Mesenchymal stem cell (in vitro differentiated cells and primary cell): ENCODE results near the gene FBXL13.

Experiments used
- DNase-seq: peaks from one replicate; pipeline ENCODE4 v3.0.0-alpha.2; 2013
- H2AFZ ChIP-seq: one replicate; pipeline ENCODE4 v1.6.1; 2013; ENCODE audit warnings: low read depth, mild to moderate bottlenecking, control low read depth, inconsistent platforms, low read length, moderate library complexity
- H2AK5ac ChIP-seq: 2 replicates; pipeline ENCODE4 v1.6.1; 2013; ENCODE audit warnings: low read length, moderate library complexity, mild to moderate bottlenecking, inconsistent platforms; ENCODE audit not compliant: severe bottlenecking
- H2BK120ac ChIP-seq: one replicate; pipeline ENCODE4 v1.6.1; 2013; ENCODE audit warnings: low read depth, mild to moderate bottlenecking, inconsistent platforms, low read length, moderate library complexity
- H2BK12ac ChIP-seq, 2 experiments: one replicate each; pipeline ENCODE4 v1.6.1; 2013; ENCODE audit warnings: inconsistent platforms in 2 of 2, low read length in 2 of 2, mild to moderate bottlenecking in 2 of 2, moderate library complexity in 2 of 2, control low read depth in 1 of 2
- H2BK15ac ChIP-seq: one replicate; pipeline ENCODE4 v1.6.1; 2013; ENCODE audit warnings: mild to moderate bottlenecking, low read depth, inconsistent platforms; ENCODE audit not compliant: poor library complexity, severe bottlenecking
- H2BK5ac ChIP-seq: 2 replicates; pipeline ENCODE4 v1.6.1; 2013; ENCODE audit warnings: low read depth, mild to moderate bottlenecking, low read length, control low read depth, inconsistent platforms; ENCODE audit not compliant: poor library complexity, severe bottlenecking
- H3K14ac ChIP-seq, 2 experiments: one replicate each; pipeline ENCODE4 v1.6.1; 2013; ENCODE audit warnings: inconsistent platforms in 2 of 2, low read length in 2 of 2, control low read depth in 1 of 2, mild to moderate bottlenecking in 1 of 2, moderate library complexity in 1 of 2
- H3K18ac ChIP-seq, 2 experiments: one replicate each; pipeline ENCODE4 v1.6.1; 2013; ENCODE audit warnings: inconsistent platforms in 2 of 2, low read length in 2 of 2, control low read depth in 1 of 2, low read depth in 1 of 2, mild to moderate bottlenecking in 1 of 2
- H3K23ac ChIP-seq, 2 experiments: one replicate each; pipeline ENCODE4 v1.6.1; 2013; ENCODE audit warnings: inconsistent platforms in 2 of 2, low read length in 2 of 2, mild to moderate bottlenecking in 2 of 2, moderate library complexity in 2 of 2, control low read depth in 1 of 2
- H3K27ac ChIP-seq: 2 replicates; pipeline ENCODE4 v1.5.1; 2013; ENCODE audit warnings: mild to moderate bottlenecking, moderate library complexity, low read length, control low read depth, inconsistent platforms; ENCODE audit not compliant: poor library complexity, severe bottlenecking
- H3K27me3 ChIP-seq, 2 experiments: 2 replicates each; pipeline versions ENCODE4 v1.6.1 to v1.7.0; 2013; ENCODE audit warnings: low read length in 2 of 2, mild to moderate bottlenecking in 2 of 2, moderate library complexity in 2 of 2, control low read depth in 1 of 2, inconsistent platforms in 1 of 2; ENCODE audit not compliant: control insufficient read depth in 1 of 2, insufficient read depth in 1 of 2
- H3K36me3 ChIP-seq, 2 experiments: 2 replicates each; pipeline versions ENCODE4 v1.6.1 to v1.7.0; 2013; ENCODE audit warnings: low read length in 2 of 2, control low read depth in 1 of 2, inconsistent platforms in 1 of 2, low read depth in 1 of 2, mild to moderate bottlenecking in 1 of 2; ENCODE audit not compliant: insufficient read depth in 2 of 2, control insufficient read depth in 1 of 2
- H3K4ac ChIP-seq, 2 experiments: one replicate each; pipeline ENCODE4 v1.6.1; 2013; ENCODE audit warnings: inconsistent platforms in 2 of 2, low read length in 2 of 2, mild to moderate bottlenecking in 2 of 2, moderate library complexity in 2 of 2, control low read depth in 1 of 2, low read depth in 1 of 2
- H3K4me1 ChIP-seq: 2 replicates; pipeline ENCODE4 v1.6.1; 2013; ENCODE audit warnings: low read depth, low read length, control low read depth; ENCODE audit not compliant: control insufficient read depth, insufficient read depth
- H3K4me2 ChIP-seq: 2 replicates; pipeline ENCODE4 v1.6.1; 2013; ENCODE audit warnings: low read length, mild to moderate bottlenecking, inconsistent platforms; ENCODE audit not compliant: poor library complexity, severe bottlenecking
- H3K4me3 ChIP-seq, 2 experiments: 2 replicates each; pipeline versions ENCODE4 v1.5.1 to v1.7.0; 2013; ENCODE audit warnings: low read length in 2 of 2, mild to moderate bottlenecking in 2 of 2, control low read depth in 1 of 2, low read depth in 1 of 2; ENCODE audit not compliant: insufficient read depth in 1 of 2
- H3K79me1 ChIP-seq: replicated peaks from 2 replicates; pipeline ENCODE4 v1.6.1; 2013; ENCODE audit warnings: mild to moderate bottlenecking, control low read depth, low read length, inconsistent platforms; ENCODE audit not compliant: poor library complexity, severe bottlenecking
- H3K9ac ChIP-seq: 2 replicates; pipeline ENCODE4 v1.7.0; 2013; ENCODE audit warnings: mild to moderate bottlenecking, low read length, moderate library complexity
- H3K9me3 ChIP-seq: 2 replicates; pipeline ENCODE4 v1.7.0; 2013; ENCODE audit warnings: mild to moderate bottlenecking, low read length; ENCODE audit not compliant: control insufficient read depth
- H4K8ac ChIP-seq: one replicate; pipeline ENCODE4 v1.6.1; 2013; ENCODE audit warnings: inconsistent platforms, mild to moderate bottlenecking, low read length, moderate library complexity
- H4K91ac ChIP-seq: one replicate; pipeline ENCODE4 v1.6.1; 2013; ENCODE audit warnings: mild to moderate bottlenecking, low read length, inconsistent platforms
- WGBS: methylation state at CpG from one replicate; pipeline ENCODE4 v1.1.7; 2013; ENCODE audit warnings: mixed read lengths; 5-methylcytosine and 5-hydroxymethylcytosine counted together

The FBXL13 gene

GRCh38 chr7:102888561-102889233 is 185.9 kb downstream of the FBXL13 start:
- Histone ChIP-seq H3K4me3 (no peak overlapping the region), H3K27ac (no peak overlapping the region), H3K4me1 (peaks cover 2% of the 10 kb centered on the region), H4K91ac (no peak overlapping the region), H2BK15ac (no peak overlapping the region), H3K14ac (no peak overlapping the region), H2AFZ (no peak overlapping the region), H2BK5ac (no peak overlapping the region), H4K8ac (no peak overlapping the region), H3K9ac (no peak overlapping the region), H3K4me2 (no peak overlapping the region), H3K36me3 (no peaks in the 10 kb centered on the region), H3K4ac (no peak overlapping the region), H3K27me3 (no peaks in the 10 kb centered on the region), H3K18ac (no peak overlapping the region), H2AK5ac (no peak overlapping the region), H3K9me3 (no peaks in the 10 kb centered on the region), H2BK120ac (no peak overlapping the region), H2BK12ac (peak overlapping the region in 1 of 2 experiments; percentile 31), H3K79me1 (peaks cover 1% of the 10 kb centered on the region), H3K23ac (no peak overlapping the region)
- 100% methylated on average over 2 of the region's 3 CpGs for WGBS
- no peak for DNase-seq

GRCh38 chr7:102883098-102883860 is 191.3 kb downstream of the FBXL13 start:
- Histone ChIP-seq H3K14ac (no peak overlapping the region), H3K9me3 (no peaks in the 10 kb centered on the region), H3K23ac (no peak overlapping the region), H3K4me2 (no peak overlapping the region), H3K4me3 (no peak overlapping the region), H2AFZ (no peak overlapping the region), H4K8ac (no peak overlapping the region), H3K4me1 (no peaks in the 10 kb centered on the region), H3K27me3 (no peaks in the 10 kb centered on the region), H3K36me3 (peaks cover 0 to 4% of the 10 kb centered on the region in 2 experiments), H2BK120ac (no peak overlapping the region), H3K9ac (no peak overlapping the region), H2BK15ac (no peak overlapping the region), H2BK5ac (no peak overlapping the region), H4K91ac (no peak overlapping the region), H2AK5ac (no peak overlapping the region), H2BK12ac (no peak overlapping the region), H3K18ac (no peak overlapping the region), H3K27ac (peak overlapping the region; percentile 32), H3K4ac (no peak overlapping the region), H3K79me1 (peaks cover 3% of the 10 kb centered on the region)
- DNase-seq = peak; percentile 51
- 70% methylated on average over 4 of the region's 6 CpGs for WGBS

- Histone ChIP-seq H3K14ac (no peak overlapping the region), H2BK15ac (no peak overlapping the region), H3K4me3 (no peak overlapping the region), H2BK120ac (peak overlapping the region; percentile 86), H3K36me3 (no peaks in the 10 kb centered on the region), H2BK12ac (peak overlapping the region; percentile 6 to 95), H2BK5ac (peak overlapping the region; percentile 99), H4K91ac (peak overlapping the region; percentile 62), H3K79me1 (no peaks in the 10 kb centered on the region), H3K9me3 (no peaks in the 10 kb centered on the region), H3K23ac (no peak overlapping the region), H3K4me2 (no peak overlapping the region), H4K8ac (peak overlapping the region; percentile 78), H3K27me3 (no peaks in the 10 kb centered on the region), H3K18ac (peak overlapping the region; percentile 16 to 72), H3K9ac (no peak overlapping the region), H2AK5ac (peak overlapping the region; percentile 75), H3K4me1 (peaks cover 4% of the 10 kb centered on the region), H2AFZ (no peak overlapping the region), H3K27ac (peak overlapping the region; percentile 97), H3K4ac (peak overlapping the region in 1 of 2 experiments; percentile 24)
- WGBS = 33% methylated on average over 3 of the region's 3 CpGs
- DNase-seq = peak; percentile 99
Observed at GRCh38 chr7:102875700-102876295, 198.8 kb downstream of the FBXL13 start.

DNA sequence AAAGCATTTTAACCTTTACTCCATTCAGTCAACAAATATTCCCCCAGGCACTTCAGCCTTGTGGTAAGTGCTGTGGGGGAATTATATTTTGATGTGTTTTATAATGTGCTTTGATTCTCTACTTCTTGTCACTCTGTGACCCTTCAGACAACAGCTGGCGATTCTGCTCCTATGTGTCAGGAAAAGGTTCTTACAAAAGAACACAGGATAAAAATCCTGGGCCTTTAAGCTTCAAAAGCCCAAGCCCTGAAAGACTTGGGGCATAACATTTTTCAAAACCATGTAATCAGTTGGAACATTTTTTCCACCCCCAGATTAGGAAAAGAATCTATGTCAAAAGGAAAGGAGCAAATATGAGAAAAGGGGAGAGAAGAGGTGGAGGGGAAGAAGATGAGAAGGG is 199.6 kb downstream of the FBXL13 start:
- no peaks in the 10 kb centered on the region for H3K9me3 ChIP-seq
- peak overlapping the region in 1 of 2 experiments; percentile 40 for H3K14ac ChIP-seq
- H3K27ac ChIP-seq = peak overlapping the region; percentile 97
- H2AFZ ChIP-seq = no peak overlapping the region
- H3K4me3 ChIP-seq = no peak overlapping the region
- peak overlapping the region in 1 of 2 experiments; percentile 92 for H2BK12ac ChIP-seq
- H3K18ac ChIP-seq = peak overlapping the region; percentile 46 to 82
- H3K4me1 ChIP-seq = peaks cover 4% of the 10 kb centered on the region
- no peak overlapping the region for H3K23ac ChIP-seq
- peak overlapping the region; percentile 86 for H2BK120ac ChIP-seq
- peak overlapping the region; percentile 62 for H4K91ac ChIP-seq
- peak overlapping the region in 1 of 2 experiments; percentile 11 for H3K4ac ChIP-seq
- peak overlapping the region; percentile 75 for H2AK5ac ChIP-seq
- H2BK5ac ChIP-seq = peak overlapping the region; percentile 99
- H3K9ac ChIP-seq = no peak overlapping the region
- no peaks in the 10 kb centered on the region for H3K27me3 ChIP-seq
- peak; percentile 40 for DNase-seq
- peaks cover 2% of the 10 kb centered on the region for H3K79me1 ChIP-seq
- 50% methylated on average over 1 of the region's 1 CpG for WGBS
- H2BK15ac ChIP-seq = no peak overlapping the region
- H4K8ac ChIP-seq = peak overlapping the region; percentile 63
- no peak overlapping the region for H3K4me2 ChIP-seq
- no peaks in the 10 kb centered on the region for H3K36me3 ChIP-seq
